ENCODE measurements around the gene SNPH. TPM values are rescaled to one million over a fixed set of nuclear protein-coding genes. Genes with fewer than 3 reads are reported as not detected.

SNPH gene
- total RNA-seq, 1 donor from 2014 or later, result 4.3 TPM

GRCh38 chr20:1293641-1294379 lies 27.7 kb downstream of the SNPH start:
- Histone ChIP-seq H3K27me3 (no peaks in the 10 kb centered on the region), H3K36me3 (no peaks in the 10 kb centered on the region), H3K27ac (no peak overlapping the region), H3K4me3 (no peak overlapping the region), H3K4me1 (no peaks in the 10 kb centered on the region), H3K9me3 (no peaks in the 10 kb centered on the region)
- peak; percentile 34 for DNase-seq
- no peak for TF ChIP-seq CTCF (IDR thresholded peaks at IDR 0.05)
- no peak for ATAC-seq
- intact Hi-C loops (cut with DNase I), result no loop called here

- Histone ChIP-seq H3K4me1 (no peaks in the 10 kb centered on the region), H3K36me3 (no peaks in the 10 kb centered on the region), H3K4me3 (no peak overlapping the region), H3K27ac (no peak overlapping the region), H3K9me3 (no peaks in the 10 kb centered on the region), H3K27me3 (no peaks in the 10 kb centered on the region)
- no peak for TF ChIP-seq CTCF (IDR thresholded peaks at IDR 0.05)
- intact Hi-C loops (cut with DNase I), result no loop called here
- ATAC-seq (no peak), DNase-seq (peak; percentile 57)
Measured at GRCh38 chr20:1294497-1294896, 28.4 kb downstream of the SNPH start.

GRCh38 chr20:1295276-1295930 lies 29.3 kb downstream of the SNPH start:
- Histone ChIP-seq H3K4me3 (no peak overlapping the region), H3K9me3 (no peaks in the 10 kb centered on the region), H3K27me3 (no peaks in the 10 kb centered on the region), H3K36me3 (no peaks in the 10 kb centered on the region), H3K27ac (no peak overlapping the region), H3K4me1 (no peaks in the 10 kb centered on the region)
- intact Hi-C loops (cut with DNase I), result no loop called here
- DNase-seq (peak; percentile 37), ATAC-seq (no peak)
- TF ChIP-seq CTCF (IDR thresholded peaks at IDR 0.05), result no peak

- DNase-seq (peak; percentile 57), ATAC-seq (no peak)
- no peaks in the 10 kb centered on the region for H3K4me1 ChIP-seq
- no peaks in the 10 kb centered on the region for H3K36me3 ChIP-seq
- TF ChIP-seq CTCF (IDR thresholded peaks at IDR 0.05), result no peak
- intact Hi-C loops (cut with DNase I), result no loop called here
- H3K4me3 ChIP-seq, result no peak overlapping the region
- H3K27me3 ChIP-seq, result no peaks in the 10 kb centered on the region
- H3K27ac ChIP-seq, result no peak overlapping the region
- no peaks in the 10 kb centered on the region for H3K9me3 ChIP-seq
Measured at GRCh38 chr20:1296117-1296610, 30.1 kb downstream of the SNPH start.

- intact Hi-C loops (cut with DNase I), result no loop called here
- no peak for ATAC-seq
- Histone ChIP-seq H3K36me3 (no peaks in the 10 kb centered on the region), H3K4me1 (no peaks in the 10 kb centered on the region), H3K27me3 (no peaks in the 10 kb centered on the region), H3K4me3 (no peak overlapping the region), H3K9me3 (no peaks in the 10 kb centered on the region), H3K27ac (no peak overlapping the region)
- TF ChIP-seq CTCF (IDR thresholded peaks at IDR 0.05), result no peak
- DNase-seq, result peak; percentile 35
Measured at GRCh38 chr20:1296922-1297321, 30.8 kb downstream of the SNPH start.
